ENCODE measurements around the gene DIP2C. TPM values are rescaled to one million over a fixed set of nuclear protein-coding genes. Genes with fewer than 3 reads are reported as not detected.

DIP2C gene
- polyA plus RNA-seq, 1 of the 3 experiments (the other 2 are of a cell fraction) = 8.7 TPM

DNA sequence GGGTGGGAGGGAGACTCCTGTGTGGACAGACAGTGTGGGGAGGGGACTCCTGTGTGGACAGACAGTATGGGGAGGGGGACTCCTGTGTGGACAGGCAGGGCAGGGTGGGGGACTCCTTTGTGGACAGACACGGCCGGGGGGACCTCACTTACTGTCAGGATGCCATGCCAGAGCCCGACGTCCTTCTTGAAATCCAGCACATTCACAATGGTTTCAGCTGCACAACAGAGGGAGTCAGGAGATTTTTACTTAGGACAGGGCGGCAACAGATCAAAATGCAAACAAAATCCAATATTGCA is 301.9 kb downstream of the DIP2C start (continued):
- TF ChIP-seq, protein P1, sequence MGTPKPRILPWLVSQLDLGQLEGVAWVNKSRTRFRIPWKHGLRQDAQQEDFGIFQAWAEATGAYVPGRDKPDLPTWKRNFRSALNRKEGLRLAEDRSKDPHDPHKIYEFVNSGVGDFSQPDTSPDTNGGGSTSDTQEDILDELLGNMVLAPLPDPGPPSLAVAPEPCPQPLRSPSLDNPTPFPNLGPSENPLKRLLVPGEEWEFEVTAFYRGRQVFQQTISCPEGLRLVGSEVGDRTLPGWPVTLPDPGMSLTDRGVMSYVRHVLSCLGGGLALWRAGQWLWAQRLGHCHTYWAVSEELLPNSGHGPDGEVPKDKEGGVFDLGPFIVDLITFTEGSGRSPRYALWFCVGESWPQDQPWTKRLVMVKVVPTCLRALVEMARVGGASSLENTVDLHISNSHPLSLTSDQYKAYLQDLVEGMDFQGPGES (IDR thresholded peaks at IDR 0.05; ENCODE audit: low read depth, low read length) = no peak
- TF ChIP-seq FOXJ3 (CRISPR knock-in tag; IDR thresholded peaks at IDR 0.05) (no peak), RAD21 (IDR thresholded peaks at IDR 0.05; ENCODE audit: low read length) (no peak)

GRCh38 chr10:386771-387592 is 302.5 kb downstream of the DIP2C start:
- peaks cover 16 to 55% of the 10 kb centered on the region in 2 experiments for H3K36me3 ChIP-seq (replicated peaks in 1 of 2; ENCODE audit: control insufficient read depth in 1 of 2, insufficient read depth in 2 of 2, low read length in 1 of 2)
- H3K27me3 ChIP-seq (ENCODE audit: insufficient read depth) = no peaks in the 10 kb centered on the region
- DNase-seq = no peak
- H4K20me1 ChIP-seq (ENCODE audit: insufficient read depth) = no peaks in the 10 kb centered on the region
- H3K27ac ChIP-seq (ENCODE audit: low read depth in 2 of 2, low read length in 1 of 2) = no peak overlapping the region
- H3F3A ChIP-seq (replicated peaks; ENCODE audit: insufficient read depth) = no peaks in the 10 kb centered on the region
- CTCF ChIA-PET = no interaction called here
- POLR2A ChIA-PET = no interaction called here
- H3K4me3 ChIP-seq (ENCODE audit: low read depth in 2 of 2, low read length in 1 of 2) = no peak overlapping the region
- TF ChIP-seq TAF1 (IDR thresholded peaks at IDR 0.05; ENCODE audit: borderline replicate concordance, low read depth, low read length) (no peak), CHD2 (IDR thresholded peaks at IDR 0.05; ENCODE audit: low read length, partially characterized antibody) (no peak), MXI1 (IDR thresholded peaks at IDR 0.05; ENCODE audit: low read depth, low read length) (no peak), TCF12 (IDR thresholded peaks at IDR 0.05) (no peak), FOXJ3 (CRISPR knock-in tag; IDR thresholded peaks at IDR 0.05) (no peak), FOXM1 (IDR thresholded peaks at IDR 0.05; ENCODE audit: low read depth) (no peak)
- H3K9me3 ChIP-seq = no peaks in the 10 kb centered on the region
- WGBS (ENCODE audit: low lambda C conversion rate) = 93% methylated on average over 25 of the region's 27 CpGs
- peaks cover 0 to 14% of the 10 kb centered on the region in 2 experiments; a peak in 1 of 4 replicates for H3K4me1 ChIP-seq (ENCODE audit: control insufficient read depth in 1 of 2, insufficient read depth in 2 of 2, low read depth in 1 of 2, low read length in 1 of 2)
- H3K79me2 ChIP-seq (ENCODE audit: insufficient read depth) = no peaks in the 10 kb centered on the region
- no peak overlapping the region for H3K9ac ChIP-seq
- no peaks in the 10 kb centered on the region for H3K9me2 ChIP-seq
- no peak overlapping the region for H2AFZ ChIP-seq (ENCODE audit: low read depth)
- no peak overlapping the region for H3K4me2 ChIP-seq

GRCh38 chr10:385571-386300 is 303.7 kb downstream of the DIP2C start:
- peaks cover 21 to 57% of the 10 kb centered on the region in 2 experiments for H3K36me3 ChIP-seq (replicated peaks in 1 of 2; ENCODE audit: control insufficient read depth in 1 of 2, insufficient read depth in 2 of 2, low read length in 1 of 2)
- H3K9me3 ChIP-seq = no peaks in the 10 kb centered on the region
- WGBS (ENCODE audit: low lambda C conversion rate) = 89% methylated on average over 19 of the region's 31 CpGs
- no peak overlapping the region for H3K4me3 ChIP-seq (ENCODE audit: low read depth in 2 of 2, low read length in 1 of 2)
- H3K27me3 ChIP-seq (ENCODE audit: insufficient read depth) = no peaks in the 10 kb centered on the region
- no peak overlapping the region for H2AFZ ChIP-seq (ENCODE audit: low read depth)
- H3K4me2 ChIP-seq = no peak overlapping the region
- no peak overlapping the region for H3K27ac ChIP-seq (ENCODE audit: low read depth in 2 of 2, low read length in 1 of 2)
- CTCF ChIA-PET = interaction anchor here (1.2 kb wide), 1 partner anchor 13 kb away, joined by 3 read pairs; no protein-coding TSS in a partner anchor
- POLR2A ChIA-PET = no interaction called here
- no peaks in the 10 kb centered on the region for H4K20me1 ChIP-seq (ENCODE audit: insufficient read depth)
- no peak for DNase-seq
- H3F3A ChIP-seq (replicated peaks; ENCODE audit: insufficient read depth) = no peaks in the 10 kb centered on the region
- peaks cover 0 to 2% of the 10 kb centered on the region in 2 experiments; a peak in 1 of 4 replicates for H3K4me1 ChIP-seq (ENCODE audit: control insufficient read depth in 1 of 2, insufficient read depth in 2 of 2, low read depth in 1 of 2, low read length in 1 of 2)
- no peaks in the 10 kb centered on the region for H3K79me2 ChIP-seq (ENCODE audit: insufficient read depth)
- no peaks in the 10 kb centered on the region for H3K9me2 ChIP-seq
- no peak overlapping the region for H3K9ac ChIP-seq
- TF ChIP-seq EP300 (IDR thresholded peaks at IDR 0.05; ENCODE audit: borderline replicate concordance in 1 of 2, low read depth in 1 of 2, low read length in 1 of 2) (no peak), TCF12 (IDR thresholded peaks at IDR 0.05) (no peak), NRF1 (IDR thresholded peaks at IDR 0.05; ENCODE audit: low read depth, low read length) (no peak), USF2 (IDR thresholded peaks at IDR 0.05; ENCODE audit: borderline replicate concordance, low read depth, low read length) (no peak), RAD21 (IDR thresholded peaks at IDR 0.05; ENCODE audit: low read length) (no peak), EZH2phosphoT487 (IDR thresholded peaks at IDR 0.05; ENCODE audit: borderline replicate concordance, low read depth) (no peak), GATA2 (CRISPR knock-in tag; IDR thresholded peaks at IDR 0.05) (no peak), YY1 (IDR thresholded peaks at IDR 0.05; ENCODE audit: low read depth) (no peak), ELF1 (IDR thresholded peaks at IDR 0.05) (no peak)
- TF ChIP-seq, protein P2, sequence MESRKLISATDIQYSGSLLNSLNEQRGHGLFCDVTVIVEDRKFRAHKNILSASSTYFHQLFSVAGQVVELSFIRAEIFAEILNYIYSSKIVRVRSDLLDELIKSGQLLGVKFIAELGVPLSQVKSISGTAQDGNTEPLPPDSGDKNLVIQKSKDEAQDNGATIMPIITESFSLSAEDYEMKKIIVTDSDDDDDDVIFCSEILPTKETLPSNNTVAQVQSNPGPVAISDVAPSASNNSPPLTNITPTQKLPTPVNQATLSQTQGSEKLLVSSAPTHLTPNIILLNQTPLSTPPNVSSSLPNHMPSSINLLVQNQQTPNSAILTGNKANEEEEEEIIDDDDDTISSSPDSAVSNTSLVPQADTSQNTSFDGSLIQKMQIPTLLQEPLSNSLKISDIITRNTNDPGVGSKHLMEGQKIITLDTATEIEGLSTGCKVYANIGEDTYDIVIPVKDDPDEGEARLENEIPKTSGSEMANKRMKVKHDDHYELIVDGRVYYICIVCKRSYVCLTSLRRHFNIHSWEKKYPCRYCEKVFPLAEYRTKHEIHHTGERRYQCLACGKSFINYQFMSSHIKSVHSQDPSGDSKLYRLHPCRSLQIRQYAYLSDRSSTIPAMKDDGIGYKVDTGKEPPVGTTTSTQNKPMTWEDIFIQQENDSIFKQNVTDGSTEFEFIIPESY (IDR thresholded peaks at IDR 0.05; ENCODE audit: borderline replicate concordance, low read depth) = no peak
- TF ChIP-seq, protein P3, sequence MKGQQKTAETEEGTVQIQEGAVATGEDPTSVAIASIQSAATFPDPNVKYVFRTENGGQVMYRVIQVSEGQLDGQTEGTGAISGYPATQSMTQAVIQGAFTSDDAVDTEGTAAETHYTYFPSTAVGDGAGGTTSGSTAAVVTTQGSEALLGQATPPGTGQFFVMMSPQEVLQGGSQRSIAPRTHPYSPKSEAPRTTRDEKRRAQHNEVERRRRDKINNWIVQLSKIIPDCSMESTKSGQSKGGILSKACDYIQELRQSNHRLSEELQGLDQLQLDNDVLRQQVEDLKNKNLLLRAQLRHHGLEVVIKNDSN (IDR thresholded peaks at IDR 0.05; ENCODE audit: borderline replicate concordance, low read depth) = no peak
